ENCODE results near the gene MAD1L1.

Gene MAD1L1

DNA sequence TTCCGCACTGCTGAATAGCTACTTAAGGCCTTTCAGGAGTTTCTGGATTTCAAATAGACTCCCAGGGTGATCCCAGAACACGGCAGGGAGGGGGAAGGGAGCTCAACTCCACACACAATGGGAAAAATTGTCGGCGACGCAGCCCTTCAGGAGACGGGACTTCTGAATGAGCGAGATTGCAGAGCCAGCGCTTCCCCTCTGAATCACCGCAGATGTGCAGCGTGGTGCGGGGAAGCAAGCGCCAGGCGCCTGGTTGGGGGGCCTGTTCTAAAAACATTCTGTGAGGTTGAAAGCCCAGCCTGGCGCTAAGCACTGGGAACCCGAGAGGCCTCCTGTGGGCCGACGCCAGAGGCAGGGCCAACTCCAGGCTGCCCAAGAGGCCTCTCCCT lies 163.3 kb downstream of the MAD1L1 start:
- Histone ChIP-seq H3K36me3 (ENCODE audit: control insufficient read depth in 2 of 2, insufficient read depth in 1 of 2, low read length in 2 of 2) (peaks cover 0 to 14% of the 10 kb centered on the region in 2 experiments; a peak in 1 of 3 replicates), H3K9me3 (ENCODE audit: control insufficient read depth, insufficient read depth, low read depth, low read length) (no peaks in the 10 kb centered on the region), H3K27ac (ENCODE audit: extremely low read depth, low read depth, low read length) (no peak overlapping the region), H3K4me1 (ENCODE audit: control insufficient read depth, insufficient read depth, low read length) (no peaks in the 10 kb centered on the region), H3K4me3 (ENCODE audit: low read depth, low read length) (no peak overlapping the region)
- no peak for TF ChIP-seq ZNF155 (tag by site-specific recombination; IDR thresholded peaks at IDR 0.05)
- no peak for TF ChIP-seq ZNF548 (tag by site-specific recombination; IDR thresholded peaks at IDR 0.05)
- TF ChIP-seq ZNF274 (IDR thresholded peaks at IDR 0.05; ENCODE audit: low read length) = no peak
- no peak for TF ChIP-seq ZNF274 (tag by site-specific recombination; IDR thresholded peaks at IDR 0.05; ENCODE audit: borderline replicate concordance)
- no peak for TF ChIP-seq ZNF626 (tag by site-specific recombination; IDR thresholded peaks at IDR 0.05)
- TF ChIP-seq ZNF157 (tag by site-specific recombination; IDR thresholded peaks at IDR 0.05) = no peak
- no peak for TF ChIP-seq ZBTB20 (tag by site-specific recombination; IDR thresholded peaks at IDR 0.05)
- no peak for TF ChIP-seq REPIN1 (tag by site-specific recombination; IDR thresholded peaks at IDR 0.05; ENCODE audit: low read depth)
- no peak for TF ChIP-seq ZNF341 (tag by site-specific recombination; IDR thresholded peaks at IDR 0.05; ENCODE audit: low read depth)
- TF ChIP-seq ZNF560 (tag by site-specific recombination; IDR thresholded peaks at IDR 0.05; ENCODE audit: borderline replicate concordance) = no peak
- CTCF ChIA-PET = interaction anchor here (0.6 kb wide), 1 partner anchor 241 kb away, joined by 5 read pairs; no protein-coding TSS in a partner anchor
- POLR2A ChIA-PET = no interaction called here

- CTCF ChIA-PET = interaction anchor here (0.6 kb wide), 2 partner anchors 241 to 514 kb away, joined by 4 to 5 read pairs; no protein-coding TSS in a partner anchor
- Histone ChIP-seq H3K27ac (ENCODE audit: extremely low read depth, low read depth, low read length) (no peak overlapping the region), H3K9me3 (ENCODE audit: control insufficient read depth, insufficient read depth, low read depth, low read length) (no peaks in the 10 kb centered on the region), H3K36me3 (ENCODE audit: control insufficient read depth in 2 of 2, insufficient read depth in 1 of 2, low read length in 2 of 2) (peaks cover 0 to 14% of the 10 kb centered on the region in 2 experiments; a peak in 1 of 3 replicates), H3K4me3 (ENCODE audit: low read depth, low read length) (no peak overlapping the region), H3K4me1 (ENCODE audit: control insufficient read depth, insufficient read depth, low read length) (peaks cover under 1% of the 10 kb centered on the region; the same call in 1 of the 2 replicates)
- POLR2A ChIA-PET = no interaction called here
- TF ChIP-seq PRDM4 (tag by site-specific recombination; IDR thresholded peaks at IDR 0.05) (no peak), ZNF311 (tag by site-specific recombination; IDR thresholded peaks at IDR 0.05; ENCODE audit: borderline replicate concordance) (no peak)
These were observed 163.9 kb downstream of the MAD1L1 start for GRCh38 chr7:2068693-2069471.

DNA sequence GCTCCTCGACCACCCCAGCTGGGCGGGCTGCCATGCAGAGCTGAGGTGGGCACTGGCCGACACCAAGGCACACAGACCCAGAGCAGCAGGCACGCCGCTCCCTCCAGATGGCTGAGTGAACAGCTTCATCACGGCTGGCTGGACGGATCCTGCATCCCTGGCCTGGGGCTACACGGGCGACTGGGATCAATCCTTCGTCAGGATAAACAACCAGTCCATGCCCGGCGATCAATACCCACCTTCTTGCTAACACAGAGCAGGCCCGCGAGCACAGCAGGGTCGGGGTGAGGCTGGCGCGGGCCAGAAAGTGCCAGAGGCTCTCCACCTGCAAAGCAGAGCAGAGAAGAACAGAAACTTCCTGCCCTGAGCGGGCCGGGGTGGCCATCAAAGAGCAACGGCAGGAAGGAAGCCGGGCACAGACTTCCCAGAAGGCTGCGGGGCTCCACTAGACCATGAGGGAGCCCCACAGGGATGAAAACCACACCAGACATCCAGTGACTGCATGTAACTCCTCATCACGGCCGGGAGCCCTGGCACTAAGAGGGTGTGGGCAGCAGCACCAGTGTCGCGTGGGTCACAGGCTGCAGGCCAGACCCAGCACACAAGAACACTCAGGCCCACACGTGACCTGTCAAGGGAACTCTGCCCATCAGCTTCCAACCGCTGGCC lies 166.4 kb downstream of the MAD1L1 start:
- Histone ChIP-seq H3K36me3 (ENCODE audit: control insufficient read depth in 2 of 2, insufficient read depth in 1 of 2, low read length in 2 of 2) (peaks cover 0 to 14% of the 10 kb centered on the region in 2 experiments; a peak in 1 of 3 replicates), H3K4me1 (ENCODE audit: control insufficient read depth, insufficient read depth, low read length) (peaks cover 8% of the 10 kb centered on the region; the same call in 1 of the 2 replicates), H3K4me3 (ENCODE audit: low read depth, low read length) (no peak overlapping the region), H3K27ac (ENCODE audit: extremely low read depth, low read depth, low read length) (no peak overlapping the region), H3K9me3 (ENCODE audit: control insufficient read depth, insufficient read depth, low read depth, low read length) (no peaks in the 10 kb centered on the region)
- TF ChIP-seq SALL2 (tag by site-specific recombination; IDR thresholded peaks at IDR 0.05; ENCODE audit: borderline replicate concordance) (no peak), ZNF792 (tag by site-specific recombination; IDR thresholded peaks at IDR 0.05) (no peak), ZNF639 (tag by site-specific recombination; IDR thresholded peaks at IDR 0.05) (no peak), OVOL3 (tag by site-specific recombination; IDR thresholded peaks at IDR 0.05) (no peak), ZNF416 (tag by site-specific recombination; IDR thresholded peaks at IDR 0.05) (no peak), MZF1 (tag by site-specific recombination; IDR thresholded peaks at IDR 0.05; ENCODE audit: borderline replicate concordance) (no peak)
- TF ChIP-seq, protein P1, sequence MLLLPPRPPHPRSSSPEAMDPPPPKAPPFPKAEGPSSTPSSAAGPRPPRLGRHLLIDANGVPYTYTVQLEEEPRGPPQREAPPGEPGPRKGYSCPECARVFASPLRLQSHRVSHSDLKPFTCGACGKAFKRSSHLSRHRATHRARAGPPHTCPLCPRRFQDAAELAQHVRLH (tag by site-specific recombination; IDR thresholded peaks at IDR 0.05) = no peak
- ChIA-PET POLR2A (no interaction called here), CTCF (no interaction called here)

Measured in HEK293 (cell line).